ENCODE measurements around the gene TMEM144. TPM values are rescaled to one million over a fixed set of nuclear protein-coding genes. Genes with fewer than 3 reads are reported as not detected.

The TMEM144 gene
- total RNA-seq, 1 experiment from 2014 or later, result 3.4 TPM

GRCh38 chr4:158280856-158281255 lies 70.6 kb downstream of the TMEM144 start:
- no peaks in the 10 kb centered on the region for H3K79me2 ChIP-seq (ENCODE audit: insufficient read depth, low read length)
- H4K91ac ChIP-seq (ENCODE audit: insufficient read length, low read depth, low read length), result no peak overlapping the region
- Mint-ChIP-seq H3K27ac (no peak overlapping the region), H3K4me3 (no peak overlapping the region), H3K9me3 (no peaks in the 10 kb centered on the region), H3K36me3 (ENCODE audit: insufficient read depth in 1 of 3, low read depth in 3 of 3) (no peaks in the 10 kb centered on the region), H3K27me3 (ENCODE audit: low read depth) (no peaks in the 10 kb centered on the region), H3K4me1 (peaks cover 2 to 7% of the 10 kb centered on the region in 2 experiments; a peak in 1 of 4 replicates)
- no peaks in the 10 kb centered on the region for H3K23me2 ChIP-seq (ENCODE audit: insufficient read length, low read depth, low read length, poor library complexity, severe bottlenecking)
- H3K9ac ChIP-seq (ENCODE audit: extremely low read depth, insufficient read length, low read length), result no peak overlapping the region
- no peak overlapping the region for H2BK20ac ChIP-seq (ENCODE audit: low read depth, low read length, poor library complexity, severe bottlenecking)
- H3K79me1 ChIP-seq (ENCODE audit: insufficient read depth, low read depth, low read length, poor library complexity, severe bottlenecking), result no peaks in the 10 kb centered on the region
- H3K23ac ChIP-seq (ENCODE audit: insufficient read length, low read depth, low read length), result no peak overlapping the region
- no peak for DNase-seq
- no peak overlapping the region for H3T11ph ChIP-seq (ENCODE audit: low read length)
- no peak overlapping the region for H2BK5ac ChIP-seq (ENCODE audit: insufficient read length, low read length)
- no peak overlapping the region for H4K5ac ChIP-seq (ENCODE audit: insufficient read length, low read depth, low read length)
- H2AFZ ChIP-seq (ENCODE audit: low read length), result no peak overlapping the region
- H2BK15ac ChIP-seq (ENCODE audit: low read depth, low read length), result no peak overlapping the region
- no peak overlapping the region for H3K27ac ChIP-seq (ENCODE audit: insufficient read length, low read depth, low read length)
- H2BK120ac ChIP-seq (ENCODE audit: low read depth, low read length, poor library complexity, severe bottlenecking), result no peak overlapping the region
- no peak overlapping the region for H2BK12ac ChIP-seq (ENCODE audit: insufficient read length, low read depth, low read length)
- H3K18ac ChIP-seq (ENCODE audit: insufficient read length, low read depth, low read length), result no peak overlapping the region
- H3K4ac ChIP-seq (ENCODE audit: low read depth, low read length), result no peak overlapping the region
- no peak overlapping the region for H3K56ac ChIP-seq (ENCODE audit: insufficient read length, low read depth, low read length)
- no peak overlapping the region for H3K4me2 ChIP-seq (ENCODE audit: insufficient read depth, insufficient read length, low read length)
- no CpG with 5 or more reads among the region's 5 CpGs for WGBS (ENCODE audit: extremely low coverage, insufficient read length, low lambda C conversion rate)
- H3K27me3 ChIP-seq (ENCODE audit: insufficient read depth, low read length), result no peaks in the 10 kb centered on the region
- H2AK5ac ChIP-seq (ENCODE audit: insufficient read length, low read length), result no peak overlapping the region
- H3K14ac ChIP-seq (ENCODE audit: insufficient read depth, low read length), result no peak overlapping the region
- TF ChIP-seq CTCF (conservative IDR thresholded peaks at IDR 0.05), result no peak
- H4K8ac ChIP-seq (replicated peaks; ENCODE audit: insufficient read length, low read depth, low read length), result no peak overlapping the region
- no peaks in the 10 kb centered on the region for H3K9me3 ChIP-seq (ENCODE audit: control insufficient read depth, low read depth, low read length)
- no peaks in the 10 kb centered on the region for H3K4me1 ChIP-seq (ENCODE audit: insufficient read depth, low read length)
- H4K20me1 ChIP-seq (ENCODE audit: control insufficient read depth, insufficient read depth, insufficient read length), result no peaks in the 10 kb centered on the region

Measured in H9 (cell line).